ENCODE measurements around the gene DLST.

Gene DLST

DNA sequence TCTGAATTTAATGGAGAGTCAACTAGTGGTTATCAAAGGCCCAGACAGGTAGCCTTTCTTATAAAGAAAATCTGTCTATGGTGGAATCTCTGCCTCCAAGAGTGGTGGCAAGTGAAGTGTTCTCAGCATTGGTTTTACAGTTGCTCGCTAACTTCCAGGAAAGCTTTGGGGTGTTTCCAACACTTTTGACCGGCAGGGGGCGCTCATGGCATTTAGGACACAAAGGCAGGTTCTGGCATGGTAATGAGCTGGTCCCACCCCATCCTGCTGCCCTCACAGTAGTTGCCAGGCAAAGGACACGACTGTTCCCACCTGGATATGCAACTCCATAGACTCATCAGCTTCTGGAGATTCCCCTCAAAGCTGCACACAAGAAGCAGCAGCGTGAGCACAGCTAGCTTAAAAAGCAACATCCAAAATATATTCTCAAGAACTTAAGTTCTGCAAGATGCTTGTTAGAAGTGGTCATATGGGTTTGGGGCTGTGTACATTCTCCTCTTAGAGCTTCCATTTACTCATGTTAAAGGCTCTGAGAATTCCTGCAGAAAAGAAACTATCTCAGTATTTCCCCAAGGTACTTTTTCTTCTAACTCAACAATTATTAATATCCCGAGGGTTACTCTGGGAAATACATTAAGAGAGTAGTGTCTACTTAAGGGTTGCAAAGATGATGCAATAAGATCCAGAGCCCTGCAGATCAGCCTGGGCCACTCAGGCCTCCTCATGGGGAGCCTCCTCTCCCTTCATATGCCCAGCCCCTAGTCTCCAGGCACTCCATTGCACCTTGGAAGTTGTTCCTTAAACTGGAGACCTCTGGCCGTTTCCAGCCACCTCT is 20.6 kb upstream of the DLST start:
- DNase-seq: peak; percentile 89

DNA sequence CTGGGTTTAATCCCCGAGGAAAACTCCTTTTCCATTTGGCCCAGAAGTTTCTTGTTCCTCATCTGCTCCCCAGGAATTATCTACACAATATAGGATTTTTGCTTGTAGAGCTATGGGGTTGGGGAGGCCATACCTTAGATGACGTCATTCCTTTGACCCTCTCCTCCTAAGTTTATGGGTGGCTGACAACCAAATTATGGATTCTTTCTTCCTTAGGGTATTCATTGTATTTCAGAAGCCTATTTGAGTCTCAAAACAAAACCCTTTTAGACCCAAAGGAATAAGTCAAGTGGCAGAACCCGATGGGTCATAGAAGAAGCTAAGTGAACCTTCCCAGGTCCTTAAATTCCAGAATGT is 20.0 kb upstream of the DLST start:
- no peak for DNase-seq

DNA sequence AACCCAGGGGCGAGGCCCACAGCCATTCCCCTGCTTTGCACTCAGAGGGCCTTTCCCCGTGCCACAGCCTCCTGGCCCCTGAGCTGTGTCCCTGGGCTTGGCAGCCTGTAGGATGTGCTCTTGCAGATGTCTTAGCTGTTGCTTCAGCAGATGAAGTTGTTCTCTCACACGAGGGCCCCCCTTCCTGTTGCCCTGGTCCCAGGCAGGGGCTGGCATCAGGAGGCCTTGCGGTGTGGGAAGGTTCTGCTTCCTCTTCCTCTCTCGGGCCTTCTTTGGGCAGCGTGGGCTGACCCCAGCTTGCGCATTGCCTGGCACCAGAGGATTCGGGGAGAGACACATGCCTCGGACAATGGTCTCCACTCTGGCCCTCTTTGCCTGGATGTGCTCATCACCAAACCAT is 18.4 kb upstream of the DLST start:
- no peak for DNase-seq

DNA sequence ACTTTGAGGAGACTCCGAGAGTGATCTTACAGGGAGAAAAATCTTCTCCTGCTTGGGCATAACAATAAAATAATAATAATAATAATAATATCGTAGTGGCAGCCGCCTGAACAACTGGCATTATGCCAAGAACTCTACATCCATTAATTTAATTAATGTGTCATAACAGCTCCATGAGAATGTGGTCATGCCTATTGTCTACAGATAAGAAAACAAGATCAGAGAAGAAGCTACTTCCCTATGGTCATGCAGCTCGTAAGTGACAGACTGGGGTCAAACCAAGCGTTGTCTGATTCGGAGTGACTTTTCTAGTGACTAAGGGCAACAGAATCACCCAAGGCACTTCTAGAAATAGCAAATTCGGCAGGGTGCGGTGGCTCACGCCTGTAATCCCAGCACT is 17.5 kb upstream of the DLST start:
- peak; percentile 56 for DNase-seq

DNA sequence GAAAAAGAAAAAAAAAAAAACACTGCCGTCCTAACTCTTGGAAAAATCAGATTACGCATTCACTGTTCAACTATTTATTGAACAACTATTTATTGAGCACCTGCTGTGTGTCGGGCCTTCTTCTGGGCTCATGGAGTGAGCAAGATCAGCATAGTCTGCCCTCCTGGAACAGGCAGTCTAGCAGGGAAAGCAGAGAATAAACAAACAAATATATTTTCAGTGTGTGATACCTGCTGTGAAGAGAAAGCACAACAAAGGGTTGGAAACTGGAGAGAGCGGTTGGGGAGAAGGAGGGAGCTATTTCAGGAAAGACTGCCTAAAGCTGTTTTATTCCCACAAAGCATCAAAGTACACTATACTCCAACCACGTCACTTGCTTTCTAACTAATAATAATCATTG is 16.6 kb upstream of the DLST start:
- DNase-seq: no peak

DNA sequence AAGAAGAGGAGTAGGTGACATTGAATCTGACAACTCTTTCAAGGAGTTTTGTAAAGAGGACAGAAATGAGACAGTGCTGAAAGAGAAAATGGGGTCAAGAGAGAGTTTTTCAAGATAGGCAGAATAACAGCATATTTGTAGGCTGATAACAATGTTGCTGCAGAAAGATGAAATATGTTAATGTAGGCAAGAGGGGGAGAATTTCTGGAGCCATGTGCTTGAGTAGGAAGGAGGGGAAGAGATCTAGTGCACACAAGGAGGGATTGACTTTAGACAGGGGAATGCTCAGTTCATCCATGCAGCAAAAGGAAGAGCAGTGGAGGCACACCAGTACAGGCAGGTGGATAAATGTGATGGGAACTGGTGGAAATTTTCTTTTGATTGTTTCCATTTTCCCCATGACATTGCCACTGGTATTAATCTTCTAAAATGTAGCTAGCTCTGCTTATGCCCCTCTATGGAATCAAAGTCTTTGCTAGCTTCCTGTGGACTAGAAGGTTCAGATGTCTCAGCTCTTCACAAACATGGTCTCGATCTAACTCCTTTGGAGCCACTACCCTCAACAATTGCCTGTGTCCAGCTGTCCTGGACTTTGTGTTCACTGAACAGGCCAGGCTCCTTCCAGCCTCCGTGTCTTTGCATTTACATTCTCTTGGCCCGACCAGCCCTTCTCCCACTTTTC is 14.9 kb upstream of the DLST start:
- DNase-seq: no peak

DNA sequence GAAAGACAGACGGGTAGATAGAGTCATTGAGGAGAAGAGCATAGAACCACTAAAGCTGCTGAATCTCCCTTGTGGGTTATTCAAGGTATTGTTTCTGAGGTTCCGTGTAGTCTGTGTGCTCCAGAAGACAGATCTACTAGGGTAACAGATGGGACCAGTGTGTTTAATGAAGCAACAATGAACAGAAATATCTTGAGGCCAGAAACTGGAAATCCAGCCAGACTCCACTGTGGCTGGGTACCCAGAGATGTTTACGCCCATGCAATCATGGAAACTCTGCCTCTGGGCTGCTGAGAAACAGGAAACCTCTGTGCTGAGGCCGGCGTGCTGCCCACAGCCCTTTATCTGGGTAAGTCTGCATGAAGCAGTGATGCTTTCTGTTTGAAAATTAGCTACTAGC is 14.0 kb upstream of the DLST start:
- no peak for DNase-seq

DNA sequence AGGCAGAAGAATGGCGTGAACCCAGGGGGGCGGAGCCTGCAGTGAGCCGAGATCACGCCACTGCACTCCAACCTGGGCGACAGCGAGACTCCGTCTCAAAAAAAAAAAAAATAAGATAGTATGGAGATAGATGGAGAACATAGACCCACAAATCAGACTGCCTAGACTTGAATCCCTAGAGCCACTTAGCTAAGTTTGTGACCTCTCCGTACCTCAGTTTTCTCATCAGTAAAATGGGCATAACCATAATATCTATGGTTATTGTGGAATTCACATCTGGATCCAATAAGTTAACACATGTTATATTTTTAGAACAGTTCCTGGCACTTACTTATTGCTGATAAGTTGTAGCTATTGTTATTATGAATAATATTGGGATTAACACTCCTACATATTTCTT is 13.0 kb upstream of the DLST start:
- no peak for DNase-seq

DNA sequence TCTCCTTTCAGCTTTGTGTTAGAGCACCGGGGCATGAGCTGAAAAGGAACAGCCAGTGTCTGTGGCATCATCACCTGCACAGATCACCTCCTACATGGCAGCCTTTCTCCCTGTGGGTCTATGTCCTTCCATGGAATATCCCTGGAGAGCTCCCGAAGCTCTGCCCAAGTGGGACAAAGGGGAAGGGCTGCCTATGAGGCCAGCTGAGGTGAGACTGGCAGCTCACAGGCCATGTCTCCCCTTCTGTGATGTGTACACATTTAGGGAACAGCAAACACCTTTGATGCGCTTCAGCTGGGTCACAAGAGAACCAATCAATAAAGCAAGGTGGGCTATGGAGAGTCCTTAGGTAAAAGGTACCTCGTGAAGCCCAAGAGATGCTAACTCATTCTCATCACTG is 9.9 kb upstream of the DLST start:
- DNase-seq: no peak

DNA sequence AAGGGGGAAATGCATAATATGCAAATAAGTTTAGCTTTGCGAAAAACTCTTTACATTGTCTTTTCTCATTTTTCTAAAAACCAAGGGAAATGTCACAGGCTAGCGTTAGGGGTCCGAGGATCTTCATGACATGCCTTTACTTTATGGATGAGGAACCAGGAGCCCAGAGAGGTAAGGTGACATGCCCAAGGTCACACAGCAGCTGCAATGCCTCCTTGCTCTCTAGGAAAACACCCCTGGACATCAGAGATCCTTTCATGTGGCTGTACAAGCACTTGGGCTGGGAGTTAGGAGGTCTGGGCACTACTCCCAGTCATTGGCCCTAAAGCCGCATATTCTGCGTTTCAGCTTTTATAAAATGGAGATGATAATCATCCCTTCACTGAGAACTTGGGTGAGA is 6.5 kb upstream of the DLST start:
- no peak for DNase-seq

DNA sequence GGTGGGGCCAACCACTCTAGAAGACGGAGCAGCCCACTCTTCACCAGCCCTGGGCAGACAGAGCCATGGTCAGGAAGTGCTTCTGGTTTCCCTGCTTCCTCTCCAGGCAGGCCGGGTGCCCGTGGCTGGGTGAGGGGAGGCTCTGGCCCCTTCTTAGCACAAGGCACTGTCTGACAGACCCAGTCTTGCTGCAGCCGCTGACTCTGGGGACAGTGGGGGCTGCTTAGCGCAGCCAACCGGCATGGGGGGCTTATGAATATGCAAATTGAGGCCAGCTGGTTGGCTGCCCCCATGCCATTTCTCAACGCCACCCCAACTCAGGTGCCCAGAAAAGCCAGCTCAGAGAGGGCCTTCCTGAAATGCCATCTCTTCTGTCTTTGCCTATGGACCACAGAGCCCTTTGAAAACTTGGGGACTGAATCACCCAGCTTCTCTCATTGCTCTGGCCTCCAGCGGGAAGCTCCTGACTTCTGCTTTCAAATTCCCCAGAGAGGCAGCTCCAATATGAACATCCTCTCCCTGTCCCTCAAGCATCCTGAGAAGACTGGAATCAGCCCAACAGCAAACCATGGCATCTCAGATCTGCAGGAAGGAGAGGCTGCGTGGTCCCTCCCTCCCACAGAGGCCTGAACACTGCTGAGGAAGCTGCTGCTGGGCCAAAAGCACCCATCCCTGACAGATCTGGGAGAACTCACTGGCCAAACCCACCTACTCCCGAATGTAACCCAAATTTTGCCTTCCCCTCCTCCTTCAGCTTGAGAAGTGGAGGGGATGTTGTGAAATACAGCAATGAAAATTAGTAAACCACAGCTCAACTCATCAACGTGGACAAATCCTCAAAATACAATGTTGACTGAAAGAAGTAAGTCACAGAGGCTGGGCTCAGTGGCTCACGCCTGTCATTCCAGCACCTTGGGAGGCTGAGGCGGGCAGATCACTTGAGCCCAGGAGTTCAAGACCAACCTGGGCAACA is 5.5 kb upstream of the DLST start, which contains the start of gene PROX2:
Gene PROX2 (minus strand): TSS at position 205 of the 973 bp plus-strand sequence. CDS start 12,311 bp downstream, outside the sequence.
- DNase-seq: no peak

DNA sequence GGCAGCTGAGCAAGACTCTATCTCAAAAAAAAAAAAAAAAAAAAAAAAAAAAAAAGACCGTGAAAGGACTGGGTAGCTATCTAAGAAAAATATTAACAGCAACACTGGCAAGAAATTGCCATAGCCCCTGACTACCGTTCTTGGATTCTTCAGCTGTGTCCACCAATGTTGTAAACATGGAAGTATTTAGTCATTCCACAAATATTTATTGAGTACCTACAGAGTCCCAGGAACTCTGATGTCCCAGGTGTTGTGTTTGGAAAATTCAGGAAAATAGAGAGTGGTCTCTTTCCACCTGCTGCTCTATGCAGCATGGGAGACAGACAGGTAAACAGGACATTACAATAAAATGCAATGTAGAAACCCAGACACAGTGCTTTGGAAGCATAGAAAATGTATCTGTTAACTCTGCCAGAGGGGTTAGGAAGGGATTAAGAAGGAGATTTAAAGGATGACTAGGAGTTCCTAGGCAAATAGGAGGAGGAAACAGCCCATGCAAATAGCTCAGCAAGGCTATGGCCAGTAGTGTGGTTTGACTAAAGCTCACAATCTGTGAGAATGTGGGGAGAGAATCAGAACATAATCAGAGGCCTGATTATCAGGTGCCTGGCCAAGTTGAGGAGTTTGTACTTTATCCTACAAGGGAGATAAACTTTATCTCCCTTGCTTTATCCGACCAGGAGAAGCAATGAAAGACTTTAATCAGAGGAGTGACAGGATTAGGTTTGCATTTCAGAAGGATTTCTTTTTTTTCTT is 2.1 kb upstream of the DLST start:
- DNase-seq: no peak

DNA sequence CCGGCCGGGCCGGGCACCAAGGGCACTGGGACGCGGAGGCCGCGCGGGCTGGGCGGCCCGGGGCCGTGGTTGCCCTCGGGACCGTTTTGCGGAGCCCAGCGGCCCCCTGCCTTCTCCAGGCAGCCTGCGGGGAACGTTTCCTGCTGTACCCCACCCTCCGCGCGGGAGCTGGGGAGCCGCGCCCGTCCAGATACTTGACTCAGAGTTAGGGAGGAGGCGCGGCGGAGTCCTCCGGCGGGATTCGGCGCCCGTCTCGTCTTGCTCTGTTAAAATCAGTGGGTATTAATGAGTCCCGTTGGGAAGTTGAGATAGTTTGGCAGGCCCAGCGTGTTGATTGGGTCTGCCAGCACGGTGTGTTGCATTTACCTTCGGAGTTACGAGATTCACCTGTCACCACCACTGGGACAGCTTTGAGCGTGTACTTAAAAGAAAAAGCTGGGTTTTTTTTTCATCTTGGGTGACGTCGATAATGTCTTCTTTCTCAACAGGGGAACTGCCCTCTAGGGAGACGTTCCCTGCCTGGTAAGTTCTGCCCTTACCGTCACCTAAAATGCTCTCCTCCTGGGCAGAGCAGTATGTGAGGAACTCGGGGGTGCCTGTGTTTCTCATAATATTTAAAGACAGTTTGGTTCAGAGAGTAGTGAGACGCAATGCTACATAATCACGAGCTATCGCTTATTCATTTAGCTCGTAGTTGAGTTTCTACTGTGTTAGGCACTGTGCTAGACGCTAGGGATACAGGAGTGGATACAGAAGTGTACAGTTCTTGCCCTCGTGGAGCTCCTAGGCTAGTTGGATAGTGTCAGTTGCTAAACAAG is 596 bp downstream of the DLST start:
- DNase-seq: peak; percentile 59

DNA sequence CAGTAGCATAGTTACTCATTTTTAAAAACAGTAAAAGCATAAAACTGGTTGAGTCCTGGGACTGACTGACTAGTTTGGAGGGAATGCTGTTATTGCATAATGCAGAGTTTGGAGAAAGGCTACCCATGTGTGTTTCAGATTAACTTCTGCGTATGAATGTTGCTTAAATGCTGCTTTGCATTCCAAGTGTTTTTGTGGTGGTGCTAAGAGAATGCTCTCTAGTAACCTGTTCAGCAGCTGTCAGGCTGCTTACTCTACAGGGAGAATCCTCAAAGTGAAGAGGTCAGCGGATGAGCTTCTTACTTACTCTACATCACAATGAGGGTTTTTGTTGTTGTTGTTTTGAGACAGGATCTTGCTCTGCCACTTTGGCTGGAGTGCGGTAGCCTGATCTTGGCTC is 4.3 kb downstream of the DLST start:
- no peak for DNase-seq

DNA sequence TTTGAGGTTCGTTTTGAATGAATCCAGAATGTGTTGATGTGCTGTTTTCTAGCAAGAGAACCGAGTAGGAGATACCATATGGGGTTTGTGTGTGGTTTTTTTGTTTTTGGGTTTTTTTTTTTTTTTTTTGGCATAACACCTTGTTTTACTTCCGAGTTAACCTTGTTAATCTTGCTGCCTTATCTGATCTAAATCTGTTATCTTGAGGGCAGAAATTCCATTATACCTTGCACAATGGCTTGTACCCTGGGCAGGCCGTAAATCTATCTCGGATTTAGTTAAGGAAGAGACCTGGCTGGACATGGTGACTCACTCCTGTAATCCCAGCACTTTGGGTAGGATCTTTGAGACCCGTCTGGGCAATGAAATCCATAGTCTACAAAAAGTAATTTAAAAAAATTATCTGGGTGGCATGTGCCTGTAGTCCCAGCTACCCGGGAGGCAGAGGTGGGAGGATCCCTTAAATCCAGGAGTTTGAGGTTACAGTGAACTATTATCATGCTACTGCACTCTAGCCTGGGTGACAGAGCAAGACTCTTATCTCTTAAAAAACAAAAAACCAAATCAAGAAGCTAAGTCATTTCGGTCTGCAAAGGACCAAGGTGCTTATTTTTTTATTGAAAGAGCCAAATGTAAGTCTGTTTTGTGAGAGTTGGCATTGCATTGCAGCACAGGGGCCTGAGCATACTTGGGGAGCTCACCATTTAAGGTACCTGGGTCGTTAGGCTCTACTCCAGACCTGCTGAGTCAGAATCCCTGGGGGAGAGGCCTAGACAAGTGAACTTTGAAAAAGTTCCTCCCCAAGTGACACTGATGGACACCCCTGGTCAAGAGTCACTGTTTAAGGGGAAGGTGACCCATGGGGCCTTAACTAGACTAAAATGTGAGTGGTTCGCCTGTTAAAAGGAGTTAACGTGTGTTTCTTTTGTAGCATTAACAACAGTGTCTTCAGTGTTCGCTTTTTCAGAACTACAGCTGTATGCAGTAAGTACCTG is 6.7 kb downstream of the DLST start:
- DNase-seq: peak; percentile 95

DNA sequence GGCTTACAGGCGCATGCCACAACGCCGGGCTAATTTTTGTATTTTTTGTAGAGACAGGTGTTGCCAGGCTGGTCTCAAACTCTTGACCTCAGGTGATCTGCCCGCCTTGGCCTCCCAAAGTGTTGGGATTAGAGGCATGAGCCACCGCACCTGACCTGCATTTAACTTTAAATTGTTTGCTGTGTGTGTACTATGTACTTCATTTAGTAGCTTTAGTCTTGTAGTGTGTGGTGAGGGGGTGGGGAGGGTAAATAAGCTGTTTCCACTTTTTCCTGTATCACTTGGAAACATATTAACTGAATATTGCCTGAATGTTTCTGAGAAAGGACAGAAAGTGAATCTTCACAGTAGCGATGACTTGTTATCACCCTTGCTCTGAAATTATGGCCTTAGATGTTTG is 8.5 kb downstream of the DLST start:
- no peak for DNase-seq

DNA sequence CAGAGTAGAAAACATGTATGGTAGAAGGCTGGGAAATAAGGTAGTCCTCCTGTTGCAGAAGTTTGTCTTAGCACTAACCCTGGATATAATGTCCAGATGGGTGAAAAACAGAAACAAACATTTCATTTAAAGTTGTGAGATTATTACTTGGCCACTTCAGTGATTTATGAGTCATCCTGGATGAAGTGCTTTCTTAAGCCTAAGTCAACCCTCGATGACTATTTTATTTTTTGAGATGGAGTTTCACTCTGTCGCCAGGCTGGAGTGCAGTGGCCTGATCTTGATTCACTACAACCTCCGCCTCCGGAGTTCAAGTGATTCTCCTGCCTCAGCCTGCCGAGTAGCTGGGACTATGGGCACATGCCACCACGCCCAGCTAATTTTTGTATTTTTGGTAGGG is 10.2 kb downstream of the DLST start:
- no peak for DNase-seq

DNA sequence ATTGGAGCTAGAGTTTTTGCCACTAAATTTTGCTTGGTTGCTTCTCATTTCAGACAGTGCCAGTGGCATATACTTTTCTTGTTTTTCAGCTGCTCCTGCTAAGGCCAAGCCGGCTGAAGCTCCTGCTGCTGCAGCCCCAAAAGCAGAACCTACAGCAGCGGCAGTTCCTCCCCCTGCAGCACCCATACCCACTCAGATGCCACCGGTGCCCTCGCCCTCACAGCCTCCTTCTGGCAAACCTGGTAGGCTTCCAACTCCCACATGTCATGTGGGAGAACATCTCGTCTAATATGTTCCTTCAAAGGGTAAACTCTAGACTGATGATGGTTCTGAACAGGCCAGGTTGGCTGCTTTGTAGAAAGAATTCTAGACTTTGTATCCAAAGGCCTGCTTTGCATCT is 11.0 kb downstream of the DLST start:
- no peak for DNase-seq

DNA sequence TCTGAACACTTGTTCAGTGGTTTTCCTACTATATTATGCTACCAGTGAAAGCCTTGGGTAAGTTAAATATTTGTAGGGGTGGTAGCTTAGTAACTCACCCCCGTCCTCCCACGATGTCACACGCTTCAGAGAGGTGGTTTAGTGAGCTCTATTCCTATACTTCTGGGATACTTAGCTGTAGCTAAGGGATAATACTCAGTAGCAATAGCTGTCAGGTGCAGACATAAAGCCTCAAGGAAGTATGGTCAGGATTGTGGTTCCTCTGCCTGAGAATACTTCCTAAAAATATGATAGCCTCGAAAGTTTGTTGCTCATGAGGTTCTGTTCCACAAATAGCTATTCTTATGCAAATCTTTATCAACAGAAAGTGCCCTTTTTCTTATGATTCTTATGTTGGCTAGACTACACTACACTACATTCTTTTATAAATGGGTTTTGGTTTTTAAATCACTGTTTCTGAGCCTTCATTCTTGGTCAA is 11.9 kb downstream of the DLST start:
- no peak for DNase-seq

DNA sequence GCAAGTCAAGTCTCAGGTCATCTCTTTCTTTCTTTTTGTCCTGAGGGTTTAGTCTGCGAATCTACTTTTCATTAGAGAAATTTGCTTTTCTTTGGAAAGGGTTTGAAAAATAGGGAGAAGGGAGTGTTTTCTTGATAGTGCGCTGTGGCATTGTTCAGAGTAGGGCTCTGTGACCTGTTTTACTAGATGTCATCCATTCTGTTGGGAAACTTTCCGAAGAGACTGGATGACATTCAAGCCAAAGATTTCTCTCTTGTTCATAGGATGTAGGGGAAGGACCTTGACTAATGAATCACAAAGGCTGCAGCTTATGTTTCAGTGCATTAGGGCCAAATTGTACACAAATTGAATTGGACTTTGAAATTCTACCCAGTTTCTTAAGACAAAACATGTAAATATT is 14.7 kb downstream of the DLST start:
- no peak for DNase-seq

Data from hematopoietic multipotent progenitor cell treated with erythropoietin and hydrocortisone succinate and interleukin-3 and kit ligand, for 8 days (in vitro differentiated cells).